Bone marrow (tissue), 2 donors: ENCODE data around the gene SPO11.

Source experiments
- DNase-seq, 2 donors: peaks; one replicate each; lab custom pipeline; 2025; lab: John Stamatoyannopoulos, UW

SPO11 gene

GRCh38 chr20:57375652-57376230 lies 46.1 kb downstream of the SPO11 start:
- no peak for DNase-seq

- no peak for DNase-seq
Observed at GRCh38 chr20:57377350-57377749, 47.7 kb downstream of the SPO11 start.

DNA sequence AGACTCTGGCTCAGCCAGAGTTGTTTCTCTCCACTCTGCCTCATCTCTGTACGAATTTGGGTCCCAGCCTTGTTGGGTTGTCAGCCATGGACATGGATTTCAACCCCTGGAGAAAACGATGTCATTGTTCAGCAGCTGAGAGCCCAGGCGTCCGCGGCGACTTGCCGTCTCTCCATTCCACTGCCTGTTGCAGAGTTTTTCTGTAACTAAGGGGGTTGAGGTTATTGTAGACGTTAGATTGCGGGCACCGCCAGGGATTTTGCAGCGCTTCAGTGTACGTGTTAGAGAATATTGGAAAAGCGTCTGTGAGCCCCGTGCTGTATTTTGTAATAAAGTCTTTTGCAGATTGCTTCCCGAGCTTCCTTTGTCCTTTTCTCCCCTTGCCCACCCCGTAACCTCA lies 48.5 kb downstream of the SPO11 start:
- DNase-seq = no peak

DNA sequence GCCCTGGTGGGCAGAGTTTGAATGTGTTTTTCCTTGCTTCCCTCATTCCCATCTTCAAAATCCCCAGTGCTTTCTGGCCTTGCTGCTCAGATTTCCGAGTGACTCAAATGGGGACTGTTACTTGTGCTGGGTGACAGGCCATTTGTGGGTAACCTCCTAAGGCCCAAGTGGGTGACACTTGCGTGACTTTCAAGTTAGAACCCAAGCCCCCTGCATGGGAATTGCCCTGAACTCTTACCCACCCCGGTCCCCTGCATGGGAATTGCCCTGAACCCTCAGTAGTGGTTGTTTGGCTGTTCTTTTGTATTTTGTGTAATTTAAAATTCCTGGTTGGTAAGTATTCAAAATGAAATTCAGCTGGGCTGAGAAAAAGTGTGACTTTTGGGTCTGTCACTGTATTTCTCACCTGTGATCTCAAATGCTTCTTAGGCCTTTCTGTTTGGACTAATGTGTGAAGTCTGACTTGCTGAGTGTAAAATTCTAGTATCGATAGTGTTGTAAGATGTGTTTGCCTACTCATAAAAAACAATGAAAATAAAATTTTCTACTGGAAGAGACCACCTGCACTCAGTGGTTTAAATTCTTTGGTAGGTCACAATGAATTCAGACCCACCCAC lies 49.2 kb downstream of the SPO11 start:
- no peak for DNase-seq

DNA sequence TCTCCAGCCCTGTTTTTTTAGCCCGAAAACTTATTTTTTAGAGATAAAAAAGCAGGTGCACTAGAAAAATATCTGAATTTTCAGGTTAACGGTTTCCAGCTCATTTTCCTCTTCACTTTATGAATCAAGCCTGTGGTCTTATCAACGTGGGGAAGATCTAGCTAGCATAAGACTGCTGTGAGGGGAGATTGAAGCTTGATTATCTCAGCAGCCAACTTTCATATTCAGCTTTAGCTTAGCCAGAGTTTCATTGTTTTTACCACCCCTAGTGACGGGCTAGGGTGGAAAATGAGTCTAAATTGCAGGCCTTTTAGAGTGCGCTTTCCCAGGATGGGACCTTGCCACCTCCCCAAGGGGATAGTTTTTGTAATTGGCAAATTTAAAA lies 49.7 kb downstream of the SPO11 start:
- no peak for DNase-seq

DNA sequence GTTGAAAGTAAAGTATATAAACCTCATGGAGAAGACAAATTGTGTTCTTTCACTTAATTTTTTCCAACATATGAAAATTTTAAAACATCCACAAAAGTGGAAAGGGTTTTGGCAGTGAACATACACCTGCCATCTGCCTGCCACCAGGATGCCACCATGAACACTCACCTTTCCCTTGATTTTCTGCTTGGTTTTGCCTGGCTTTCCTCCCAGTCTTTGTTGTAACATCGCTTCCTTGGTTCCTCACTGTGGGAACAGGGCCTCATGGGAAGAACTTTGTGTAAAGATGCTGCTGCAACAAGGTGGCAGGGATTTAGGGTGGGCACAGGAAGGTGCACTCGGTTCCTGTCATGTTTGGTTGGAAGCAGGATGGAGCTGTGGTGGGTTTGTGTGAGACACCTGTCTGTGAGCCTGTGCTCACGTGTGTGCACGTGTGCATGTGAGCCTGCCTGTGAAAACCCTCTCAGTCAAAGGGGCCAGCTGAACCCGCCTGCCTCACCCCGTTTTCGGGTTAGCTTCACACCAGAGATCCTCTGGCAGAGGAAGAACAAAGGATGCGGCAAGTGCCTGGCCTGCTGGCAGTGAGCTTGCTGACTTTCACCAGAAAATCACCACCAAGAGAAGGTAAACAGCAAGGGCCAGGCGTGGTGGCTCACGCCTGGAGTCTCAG lies 50.6 kb downstream of the SPO11 start:
- DNase-seq = no peak

DNA sequence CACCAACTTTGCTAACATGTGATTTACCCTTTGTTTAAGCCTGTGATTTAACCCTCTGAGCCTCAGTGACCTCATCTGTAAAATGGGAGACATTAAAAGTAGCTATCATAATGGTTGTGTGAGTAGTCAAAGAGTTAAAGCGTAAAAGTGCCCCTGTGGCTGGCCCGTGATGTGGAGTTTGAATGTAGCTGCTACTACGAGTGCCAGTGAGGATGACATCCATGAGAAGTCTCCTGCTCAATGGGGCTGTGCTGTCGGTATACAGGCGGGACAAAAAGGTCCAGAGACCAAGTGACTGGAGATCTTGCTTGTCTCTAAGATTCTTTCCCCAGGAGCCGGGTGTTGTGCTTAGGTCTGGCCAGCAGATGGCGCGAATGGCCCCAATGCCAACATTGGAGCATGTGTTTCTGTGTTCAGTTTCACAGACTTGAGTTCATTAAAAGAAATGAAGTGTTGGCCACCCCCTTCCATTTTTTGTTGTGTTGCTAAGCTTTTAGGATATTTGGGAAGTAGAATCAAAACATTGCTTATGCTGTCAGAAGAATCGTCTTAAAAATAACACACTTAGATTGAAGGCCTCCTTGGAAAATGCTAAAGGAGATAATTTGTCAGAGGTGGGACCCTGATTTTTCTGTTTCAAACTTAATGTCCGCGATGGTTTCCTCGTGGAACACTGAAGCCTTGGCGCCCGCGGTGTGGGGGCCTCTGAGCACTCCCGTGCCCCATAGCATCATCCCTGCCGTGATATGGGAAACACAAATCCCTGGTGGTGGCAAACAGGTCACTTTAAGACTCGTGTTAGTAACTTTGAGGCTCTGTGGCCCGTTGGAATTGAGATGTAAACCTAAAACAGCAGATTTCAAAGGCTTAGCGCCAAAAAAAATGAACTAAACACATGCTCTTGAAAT lies 52.2 kb downstream of the SPO11 start:
- peak; percentile 35 to 54 for DNase-seq

DNA sequence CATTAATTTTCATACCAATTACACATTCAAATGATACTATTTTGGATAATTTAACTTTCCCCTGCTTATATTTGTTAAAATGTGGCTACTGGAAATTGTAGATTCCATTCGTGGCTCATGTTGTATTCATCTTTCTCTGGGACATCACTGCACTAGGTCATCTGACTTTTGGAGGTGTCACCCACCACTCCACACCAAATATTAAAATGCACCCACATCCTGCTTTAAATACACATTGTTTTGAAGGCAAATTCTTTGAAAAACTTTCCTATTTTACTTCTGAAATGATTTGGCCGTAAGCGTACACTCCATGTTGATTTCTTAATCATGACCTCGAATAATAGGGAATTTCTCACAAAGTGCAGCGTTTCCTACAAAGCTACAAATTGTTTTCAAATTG lies 52.9 kb downstream of the SPO11 start:
- DNase-seq = no peak

GRCh38 chr20:57383447-57384347 lies 54.1 kb downstream of the SPO11 start:
- DNase-seq = no peak

GRCh38 chr20:57384486-57384885 lies 54.9 kb downstream of the SPO11 start:
- no peak for DNase-seq

DNA sequence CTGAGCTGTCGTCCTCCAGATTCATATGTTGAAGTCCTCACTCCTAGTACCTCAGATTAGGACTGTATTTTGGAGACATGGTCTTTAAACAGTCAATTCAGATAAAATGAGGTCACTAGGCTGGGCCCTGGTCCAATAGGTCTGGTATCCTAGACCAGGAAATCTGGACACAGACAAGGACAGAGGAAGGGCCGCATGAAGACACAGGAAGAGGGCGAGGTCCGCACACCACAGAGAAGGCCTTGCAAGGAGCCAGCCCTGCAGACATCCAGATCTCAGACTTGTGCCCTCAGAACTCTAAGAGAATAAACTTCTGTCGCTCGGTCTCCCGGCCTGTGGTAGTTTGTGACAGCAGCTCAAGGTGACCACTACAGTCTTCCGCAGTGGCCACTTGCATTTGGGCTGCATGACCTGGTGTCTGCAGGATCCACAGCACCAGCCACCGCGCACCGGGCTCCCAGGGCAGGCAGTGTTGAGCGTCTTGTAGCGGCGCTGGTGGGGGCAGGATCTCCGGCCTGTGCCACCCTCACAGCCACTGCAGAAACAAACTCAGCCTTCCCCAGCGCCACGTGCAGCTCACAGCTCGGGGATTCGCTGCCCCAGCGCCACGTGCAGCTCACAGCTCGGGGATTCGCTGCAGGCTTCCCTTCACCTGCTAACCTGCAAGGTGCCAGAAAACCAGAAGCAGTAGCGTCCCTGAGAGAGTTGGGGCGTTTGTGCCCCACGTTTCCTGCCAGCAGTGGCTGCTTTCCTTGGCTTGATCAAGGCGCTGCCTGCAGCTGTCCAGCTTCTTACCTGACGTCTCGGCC lies 55.6 kb downstream of the SPO11 start:
- DNase-seq = no peak

- DNase-seq = no peak
Observed at GRCh38 chr20:57385940-57386339, 56.3 kb downstream of the SPO11 start.

DNA sequence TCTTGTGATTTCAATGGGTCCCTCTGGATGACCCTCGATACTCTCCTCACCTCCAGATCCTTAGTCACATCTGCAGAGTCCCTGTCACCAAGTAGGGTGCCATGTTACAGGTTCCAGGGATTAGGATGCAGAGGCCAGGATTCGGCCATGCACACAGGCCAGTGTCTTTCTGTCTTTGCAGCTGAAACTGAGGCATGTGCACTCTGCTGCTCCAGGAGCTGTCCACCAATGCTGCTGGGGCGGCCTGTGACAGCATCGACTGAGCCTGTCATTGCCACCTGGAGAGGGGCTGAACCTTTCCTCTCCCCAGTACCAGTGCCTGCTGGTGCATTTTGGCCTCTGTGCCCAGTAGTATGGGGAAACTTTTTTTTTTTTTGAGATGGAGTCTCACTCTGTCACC lies 57.2 kb downstream of the SPO11 start:
- no peak for DNase-seq

DNA sequence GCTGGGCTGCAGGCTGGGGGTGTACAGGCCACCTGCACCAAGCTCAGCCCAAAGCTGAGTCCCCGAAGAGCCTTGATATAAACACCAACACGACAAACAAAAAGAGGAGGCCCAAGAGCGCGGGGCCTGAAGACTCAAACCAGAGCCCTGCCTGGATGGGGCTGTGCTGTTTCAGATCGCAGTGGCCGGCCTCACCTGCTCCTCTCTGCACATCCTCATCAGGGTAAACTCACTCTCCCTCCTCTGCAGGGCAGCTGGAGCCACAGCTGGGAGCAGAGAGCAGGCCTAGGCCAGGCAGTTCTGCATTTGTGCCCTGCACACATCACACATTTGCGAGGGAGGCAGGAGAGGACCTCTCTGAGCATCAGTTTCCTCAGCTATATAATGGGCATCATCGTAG lies 57.9 kb downstream of the SPO11 start:
- no peak for DNase-seq

- DNase-seq = no peak
Observed at GRCh38 chr20:57387945-57388371, 58.4 kb downstream of the SPO11 start.

GRCh38 chr20:57388953-57389694 lies 59.5 kb downstream of the SPO11 start:
- peak in 1 of 2 donors; percentile 30 for DNase-seq

DNA sequence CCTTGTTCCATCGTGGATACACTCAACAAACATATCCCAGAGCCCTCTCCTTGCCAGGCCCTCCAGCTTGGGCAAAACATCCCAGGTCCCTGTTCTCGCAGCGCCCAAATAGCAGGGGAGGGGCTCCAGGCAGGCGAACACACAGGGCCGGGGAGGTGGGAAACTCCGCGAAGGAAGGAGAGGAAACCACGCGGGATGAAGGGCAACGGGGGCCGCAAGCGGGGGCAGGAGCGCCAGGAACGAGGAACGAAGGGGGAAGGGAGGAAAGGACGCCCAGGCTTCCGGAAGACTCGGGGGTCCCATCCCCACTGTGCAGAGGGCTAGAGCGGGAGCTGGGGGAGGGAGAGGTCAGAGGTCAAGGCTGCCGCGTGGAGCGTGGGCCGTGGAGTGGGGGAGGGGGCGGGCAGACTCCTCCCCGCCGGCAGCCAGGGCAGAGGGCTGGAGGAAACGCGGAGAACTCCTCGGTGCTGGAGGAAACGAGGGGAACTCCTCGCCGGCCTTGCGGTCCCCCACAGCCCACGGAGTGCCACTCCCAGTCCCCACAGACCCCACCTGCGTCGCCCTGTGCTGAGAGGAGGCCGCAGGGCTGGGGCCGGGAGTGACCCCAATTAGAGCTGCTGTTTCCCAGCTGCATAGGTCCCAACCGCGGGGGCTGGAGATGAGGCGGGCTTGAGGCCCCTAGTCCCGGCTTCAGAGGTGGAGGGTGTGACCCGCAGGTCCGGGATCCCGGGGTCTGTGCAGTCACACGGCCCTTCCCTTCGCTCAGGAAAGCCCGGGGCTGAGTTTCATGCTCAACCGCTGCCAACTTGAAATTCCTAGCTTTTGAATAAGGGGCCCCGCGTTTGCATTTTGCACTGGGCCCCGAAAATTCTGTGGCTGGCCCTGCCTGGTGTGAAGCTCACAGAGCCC lies 60.3 kb downstream of the SPO11 start:
- peak in 1 of 2 donors; percentile 37 for DNase-seq

DNA sequence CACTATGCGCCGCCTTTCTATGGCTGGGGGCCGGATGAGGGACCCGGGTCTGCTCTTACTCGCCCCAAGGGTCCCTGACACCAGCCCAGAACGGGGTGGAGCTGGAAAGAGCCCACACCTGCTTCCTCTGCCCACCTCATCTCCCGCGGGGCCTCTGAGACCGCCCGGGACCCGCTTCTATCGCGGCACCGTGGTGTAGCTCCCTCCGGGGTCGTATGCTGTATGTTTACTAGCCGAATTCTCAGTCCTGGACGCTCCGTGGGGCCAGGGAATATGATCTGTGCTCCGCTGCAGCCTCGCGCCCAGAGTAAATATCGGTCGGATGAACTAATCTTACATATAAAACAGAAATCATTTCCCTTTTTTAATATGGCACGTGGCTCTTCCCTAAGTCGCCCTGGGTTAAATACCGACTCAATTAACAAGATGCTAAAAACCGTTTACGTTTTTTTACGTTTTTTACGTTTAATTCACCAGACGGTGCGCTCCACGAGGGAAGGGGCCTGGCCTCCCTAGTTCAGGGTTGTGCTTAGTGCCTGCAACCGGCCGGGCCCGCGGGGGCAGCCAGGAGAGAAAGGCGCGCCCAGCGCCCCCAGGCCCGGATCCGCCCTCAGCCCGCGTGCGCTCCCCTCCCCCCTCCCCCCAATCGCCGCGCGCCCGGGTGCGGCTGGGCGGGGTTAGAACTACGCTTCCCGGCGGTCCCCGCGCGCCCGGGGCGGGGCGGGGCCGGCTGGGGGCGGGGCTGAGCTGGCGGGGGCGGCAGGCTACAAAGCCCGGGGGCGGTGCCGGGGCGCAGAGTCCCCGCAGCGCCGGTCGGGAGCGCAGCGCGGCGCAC lies 61.2 kb downstream of the SPO11 start, which contains the start of gene RBM38:
RBM38 (plus strand) TSS at position 793 of the 835 bp plus-strand sequence. CDS start 186 bp downstream, outside the sequence.
- peak in 1 of 2 donors; percentile 42 for DNase-seq
